BJ (cell line): ENCODE measurements around the gene PCGF3. TPM values are rescaled to one million over a fixed set of nuclear protein-coding genes. Genes with fewer than 3 reads are reported as not detected.

Experiments
- CTCF ChIA-PET: fragments of 350-600 bp; formaldehyde crosslinking; extraction: SDS; loops from one replicate; lab custom pipeline; 2021; ENCODE audit warnings: antibody characterized with exemption, inconsistent platforms; lab: Yijun Ruan, JAX
- POLR2A ChIA-PET: fragments of 300-600 bp; sonication (Branson Sonifier 250); formaldehyde crosslinking; extraction: SDS; loops from one replicate; lab custom pipeline; 2021; ENCODE audit warnings: antibody characterized with exemption; lab: Charles Lee
- DNase-seq: peaks from one replicate; pipeline ENCODE4 v3.0.0-alpha.2; 2011; ENCODE audit warnings: low read depth
- H3K27me3 ChIP-seq: 2 replicates; pipeline ENCODE4 v1.6.0; 2011; ENCODE audit warnings: low read length; ENCODE audit not compliant: control insufficient read depth, insufficient read depth
- H3K36me3 ChIP-seq: 2 replicates; pipeline ENCODE4 v1.5.1; 2011; ENCODE audit warnings: low read length; ENCODE audit not compliant: control insufficient read depth, insufficient read depth
- H3K4me3 ChIP-seq: 2 replicates; pipeline ENCODE4 v1.5.1; 2011; ENCODE audit warnings: low read depth, mild to moderate bottlenecking, control low read depth, low read length
- CTCF ChIP-seq: IDR thresholded peaks from 2 replicates; pipeline ENCODE4 v1.5.1; 2011; ENCODE audit warnings: low read depth, mild to moderate bottlenecking, control low read depth, inconsistent platforms, low read length, moderate library complexity; ENCODE audit not compliant: insufficient read depth
- polyA plus RNA-seq: library from polyadenylated mRNA; depleted of rRNA; stranded (reverse); fragments of >200 nt; gene quantifications from 2 replicates; pipeline ENCODE4 v1.2.3, GENCODE V29; 2011

PCGF3 gene
- polyA plus RNA-seq, 1 experiment: 37.6 TPM

DNA sequence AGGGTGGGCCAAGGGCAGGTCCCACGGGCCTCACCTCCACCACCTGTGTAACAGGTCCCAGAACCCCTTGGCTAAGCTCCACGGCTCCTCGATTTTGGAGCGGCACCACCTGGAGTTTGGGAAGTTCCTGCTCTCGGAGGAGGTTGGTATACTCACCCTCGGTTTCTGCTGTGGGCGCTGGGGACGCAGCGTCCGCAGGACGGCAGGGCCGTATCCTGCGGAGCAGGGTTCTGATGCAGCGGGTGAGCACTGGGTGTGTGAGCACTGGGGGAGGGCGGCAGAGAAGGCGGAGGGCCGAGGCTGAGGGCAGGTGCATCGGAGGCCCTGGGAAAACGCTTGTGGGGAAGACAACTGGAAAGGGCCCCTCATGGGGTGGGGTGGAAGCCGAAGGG is 42.6 kb upstream of the PCGF3 start:
- ChIA-PET POLR2A (no interaction called here), CTCF (no interaction called here)
- H3K4me3 ChIP-seq: no peak overlapping the region
- H3K36me3 ChIP-seq: no peaks in the 10 kb centered on the region
- TF ChIP-seq CTCF: no peak
- no peaks in the 10 kb centered on the region for H3K27me3 ChIP-seq
- no peak for DNase-seq

- POLR2A ChIA-PET: no interaction called here
- no peak for TF ChIP-seq CTCF
These were observed 41.9 kb upstream of the PCGF3 start for GRCh38 chr4:663438-664428.

DNA sequence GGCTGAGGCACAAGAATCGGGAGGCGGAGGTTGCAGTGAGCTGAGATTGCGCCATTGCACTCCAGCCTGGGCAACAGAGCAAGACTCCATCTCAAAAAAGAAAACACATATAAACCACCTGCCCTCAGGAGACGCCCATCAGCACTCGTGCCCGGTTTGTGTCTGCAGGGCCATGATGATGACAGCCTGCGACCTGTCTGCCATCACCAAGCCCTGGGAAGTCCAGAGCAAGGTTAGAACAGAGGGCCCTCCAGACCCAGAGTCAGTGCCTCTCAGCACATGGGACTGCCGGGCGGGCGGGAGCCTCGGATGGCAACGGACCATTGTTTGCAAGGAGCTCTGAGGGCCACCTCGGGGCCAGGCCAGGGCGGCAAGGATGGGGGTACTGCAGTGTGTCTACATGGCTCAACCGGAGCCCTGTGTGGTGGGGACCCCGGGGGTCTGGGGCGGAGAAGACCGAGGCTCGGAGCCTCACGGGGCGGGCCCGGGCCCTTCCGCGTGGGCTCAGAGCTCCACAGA is 40.9 kb upstream of the PCGF3 start:
- Histone ChIP-seq H3K27me3 (no peaks in the 10 kb centered on the region), H3K36me3 (no peaks in the 10 kb centered on the region), H3K4me3 (no peak overlapping the region)
- ChIA-PET CTCF (interaction anchor here (3.0 kb wide), 1 partner anchor 9 kb away, joined by 9 read pairs; the partner anchor contains the start of genes ATP5ME and MYL5), POLR2A (no interaction called here)
- no peak for DNase-seq
- TF ChIP-seq CTCF: no peak

More at GRCh38 chr4:663438-664428, 41.9 kb upstream of the PCGF3 start:
- Histone ChIP-seq H3K27me3 (no peaks in the 10 kb centered on the region), H3K4me3 (peak overlapping the region; percentile 23), H3K36me3 (no peaks in the 10 kb centered on the region)
- DNase-seq: no peak
- CTCF ChIA-PET: interaction anchor here (3.0 kb wide), 1 partner anchor 10 kb away, joined by 9 read pairs; the partner anchor contains the start of genes ATP5ME and MYL5

- H3K27me3 ChIP-seq: no peaks in the 10 kb centered on the region
- POLR2A ChIA-PET: no interaction called here
These were observed 40.3 kb upstream of the PCGF3 start for GRCh38 chr4:665381-665750.

More at GRCh38 chr4:665381-665750, 40.3 kb upstream of the PCGF3 start:
- no peak overlapping the region for H3K4me3 ChIP-seq
- CTCF ChIA-PET: interaction anchor here (3.0 kb wide), 1 partner anchor 8 kb away, joined by 9 read pairs; the partner anchor contains the start of genes ATP5ME and MYL5
- TF ChIP-seq CTCF: no peak
- DNase-seq: no peak
- no peaks in the 10 kb centered on the region for H3K36me3 ChIP-seq
